ENCODE data around the gene TRAT1.

DNA sequence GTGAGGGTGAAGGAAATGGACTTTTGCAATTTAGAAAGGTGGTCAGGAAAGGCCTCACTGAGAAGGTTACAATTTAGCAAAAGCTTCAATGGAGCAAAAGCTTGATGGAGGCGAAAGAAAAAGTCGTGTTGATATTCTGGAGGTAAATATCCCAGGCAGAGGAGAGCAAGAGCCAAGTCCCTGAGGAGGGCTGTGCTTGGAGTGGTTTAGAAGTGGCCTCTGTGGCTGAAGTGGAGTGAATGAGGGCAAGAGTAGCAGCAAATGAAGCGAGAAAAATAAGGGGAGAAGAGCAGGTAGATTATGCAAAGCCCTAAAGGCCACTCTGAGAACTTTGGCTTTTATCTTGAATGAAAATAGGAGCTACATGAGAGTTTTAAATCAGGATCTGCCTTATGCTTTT lies 76.9 kb downstream of the TRAT1 start:
- TF ChIP-seq POLR2A (IDR thresholded peaks at IDR 0.05) (no peak), CTCF (IDR thresholded peaks at IDR 0.05 in 8 of 11, conservative IDR thresholded peaks at IDR 0.05 in 3 of 11) (no peak)

Measured in spleen (tissue), 7 donors.